ENCODE data around the gene NCS1. TPM values are rescaled to one million over a fixed set of nuclear protein-coding genes. Genes with fewer than 3 reads are reported as not detected.

Gene NCS1
- total RNA-seq, 3 donors from 2014 or later: 4.1 to 196 (median 10.7) TPM

- DNase-seq: peak in 1 of 3 donors; percentile 48
Measured at GRCh38 chr9:130156672-130157071, 15.5 kb upstream of the NCS1 start.

GRCh38 chr9:130157079-130157478 is 15.1 kb upstream of the NCS1 start:
- Histone ChIP-seq H3K9me3 (no peaks in the 10 kb centered on the region), H3K4me1 (ENCODE audit: low read depth) (no peaks in the 10 kb centered on the region), H3K4me3 (no peak overlapping the region), H3K36me3 (ENCODE audit: low read depth) (no peaks in the 10 kb centered on the region)
- no peak for TF ChIP-seq CTCF (IDR thresholded peaks at IDR 0.05)
- DNase-seq (no peak), ATAC-seq (no peak)
- intact Hi-C loops (cut with DNase I, micrococcal nuclease): no loop called here

More at GRCh38 chr9:130156672-130157071, 15.5 kb upstream of the NCS1 start:
- TF ChIP-seq CTCF (IDR thresholded peaks at IDR 0.05): no peak
- Histone ChIP-seq H3K4me3 (no peak overlapping the region), H3K4me1 (ENCODE audit: low read depth) (no peaks in the 10 kb centered on the region), H3K36me3 (ENCODE audit: low read depth) (no peaks in the 10 kb centered on the region), H3K9me3 (no peaks in the 10 kb centered on the region)
- intact Hi-C loops (cut with DNase I, micrococcal nuclease): no loop called here
- peak; percentile 75 for ATAC-seq

GRCh38 chr9:130158001-130158400 is 14.2 kb upstream of the NCS1 start:
- ATAC-seq (no peak), DNase-seq (no peak)
- Histone ChIP-seq H3K36me3 (ENCODE audit: low read depth) (no peaks in the 10 kb centered on the region), H3K4me1 (ENCODE audit: low read depth) (no peaks in the 10 kb centered on the region), H3K4me3 (no peak overlapping the region), H3K9me3 (no peaks in the 10 kb centered on the region)
- no peak for TF ChIP-seq CTCF (IDR thresholded peaks at IDR 0.05)
- intact Hi-C loops (cut with DNase I, micrococcal nuclease): no loop called here

- H3K4me3 ChIP-seq: no peak overlapping the region
- H3K9me3 ChIP-seq: no peaks in the 10 kb centered on the region
- DNase-seq: no peak
- no peak for ATAC-seq
- intact Hi-C loops (cut with DNase I, micrococcal nuclease): no loop called here
- no peaks in the 10 kb centered on the region for H3K36me3 ChIP-seq (ENCODE audit: low read depth)
- no peaks in the 10 kb centered on the region for H3K4me1 ChIP-seq (ENCODE audit: low read depth)
- no peak for TF ChIP-seq CTCF (IDR thresholded peaks at IDR 0.05)
Measured at GRCh38 chr9:130159057-130159456, 13.1 kb upstream of the NCS1 start.

- no peak for TF ChIP-seq CTCF (IDR thresholded peaks at IDR 0.05)
- Histone ChIP-seq H3K36me3 (ENCODE audit: low read depth) (no peaks in the 10 kb centered on the region), H3K4me3 (no peak overlapping the region), H3K4me1 (ENCODE audit: low read depth) (no peaks in the 10 kb centered on the region), H3K9me3 (no peaks in the 10 kb centered on the region)
- no peak for ATAC-seq
- intact Hi-C loops (cut with DNase I, micrococcal nuclease): no loop called here
- no peak for DNase-seq
Measured at GRCh38 chr9:130159915-130160670, 12.1 kb upstream of the NCS1 start.

Measured in mucosa of descending colon (tissue), 3 donors.